HepG2 (cell line): ENCODE measurements around the gene TXNL4B. TPM values are rescaled to one million over a fixed set of nuclear protein-coding genes. Genes with fewer than 3 reads are reported as not detected.

ENCODE experiments used
- AHDC1 ChIP-seq: sonication (generic); formaldehyde crosslinking; IDR thresholded peaks from 2 replicates; pipeline ENCODE4 v1.5.1; 2020; ENCODE audit warnings: mild to moderate bottlenecking, missing genetic modification reagents, borderline replicate concordance
- ATF1 ChIP-seq: IDR thresholded peaks from 2 replicates; pipeline ENCODE4 v1.6.1; 2016; ENCODE audit warnings: mild to moderate bottlenecking, control low read depth
- BCL6 ChIP-seq: IDR thresholded peaks from 2 replicates; pipeline ENCODE4 v1.6.1; 2016; ENCODE audit warnings: missing genetic modification reagents, missing compliant biosample characterization
- FOXA1 ChIP-seq, 2 experiments: fragments of 450-650 bp in 1 of 2; sonication (generic) in 1 of 2; formaldehyde crosslinking in 1 of 2; IDR thresholded peaks; 2 replicates each; pipeline versions ENCODE4 v1.4.0 to v1.6.1; 2016 to 2020; ENCODE audit warnings: missing genetic modification reagents in 1 of 2
- GABPB1 ChIP-seq: IDR thresholded peaks from 2 replicates; pipeline ENCODE4 v1.6.1; 2016; ENCODE audit warnings: mild to moderate bottlenecking, missing genetic modification reagents, moderate library complexity, missing compliant biosample characterization
- HDAC2 ChIP-seq: sonication (generic); formaldehyde crosslinking; IDR thresholded peaks from 2 replicates; pipeline ENCODE4 v1.4.0; 2020; ENCODE audit warnings: missing genetic modification reagents
- KLF6 ChIP-seq: IDR thresholded peaks from 2 replicates; pipeline ENCODE4 v1.8.0; 2016; ENCODE audit warnings: missing biosample characterization, missing genetic modification reagents
- LCORL ChIP-seq, 2 experiments: fragments of 450-650 bp in 1 of 2; sonication (generic) in 1 of 2; formaldehyde crosslinking in 1 of 2; IDR thresholded peaks; 2 replicates each; pipeline versions ENCODE4 v1.5.0 to v1.6.1; 2017 to 2020; ENCODE audit warnings: antibody characterized with exemption in 1 of 2, missing genetic modification reagents in 1 of 2
- MED1 ChIP-seq: sonication (generic); formaldehyde crosslinking; IDR thresholded peaks from 2 replicates; pipeline ENCODE4 v1.4.0; 2020; ENCODE audit warnings: missing genetic modification reagents
- MIER2 ChIP-seq: IDR thresholded peaks from 2 replicates; pipeline ENCODE4 v1.6.1; 2016; ENCODE audit warnings: missing biosample characterization, missing genetic modification reagents
- SKI ChIP-seq: fragments of 450-650 bp; IDR thresholded peaks from one replicate; pipeline ENCODE4 v1.6.1; 2018; ENCODE audit warnings: mild to moderate bottlenecking; ENCODE audit not compliant: partially characterized antibody
- ZBED4 ChIP-seq: sonication (generic); formaldehyde crosslinking; IDR thresholded peaks from 2 replicates; pipeline ENCODE4 v1.4.0; 2020; ENCODE audit warnings: missing genetic modification reagents, borderline replicate concordance
- ZBTB10 ChIP-seq: sonication (generic); formaldehyde crosslinking; IDR thresholded peaks from 2 replicates; pipeline ENCODE4 v1.4.0; 2020; ENCODE audit warnings: missing genetic modification reagents, borderline replicate concordance
- ZMAT3 ChIP-seq: sonication (generic); formaldehyde crosslinking; conservative IDR thresholded peaks from 2 replicates; pipeline ENCODE4 v1.7.0; 2021; ENCODE audit warnings: missing genetic modification reagents
- ZNF326 ChIP-seq: sonication (generic); formaldehyde crosslinking; IDR thresholded peaks from 2 replicates; pipeline ENCODE4 v1.4.0; 2020; ENCODE audit warnings: missing genetic modification reagents, borderline replicate concordance
- ZSCAN31 ChIP-seq: sonication (generic); formaldehyde crosslinking; IDR thresholded peaks from 2 replicates; pipeline ENCODE4 v1.5.0; 2020; ENCODE audit warnings: low read depth, mild to moderate bottlenecking, missing genetic modification reagents
- polyA plus RNA-seq, 8 experiments: library from polyadenylated mRNA; depleted of rRNA in 3 of 8; stranded (reverse) in 7 of 8; unstranded in 1 of 8; fragments of >200 nt; fragmentation: Illumina TruSeq in 4 of 8; extraction: Trizol in 4 of 8; gene quantifications; 2 replicates each; pipeline versions ENCODE4 v1.2.1 to v1.2.3, GENCODE V29; 2011 to 2016; ENCODE audit warnings: low read depth in 4 of 8, missing spikeins in 1 of 8, mixed read lengths in 1 of 8; ENCODE audit not compliant: insufficient read depth in 1 of 8
- total RNA-seq, 5 experiments: library from RNA; depleted of rRNA; stranded (reverse); fragments of >200 nt; fragmentation: Illumina TruSeq; extraction: Trizol; gene quantifications; 2 replicates each; pipeline ENCODE4 v1.2.3, GENCODE V29; 2016; ENCODE audit warnings: low read depth in 1 of 5

Gene TXNL4B
- total and polyA plus RNA-seq, 2 of the 13 experiments (the other 11 are each of a cell fraction or from before 2014, with no cell fraction given), result 17.4 to 18.3 TPM

- no peak for TF ChIP-seq ZNF326 (CRISPR knock-in tag)
- peak; percentile 89 for TF ChIP-seq MED1 (CRISPR knock-in tag)
- peak; percentile 75; the same call in 1 of the 2 replicates for TF ChIP-seq AHDC1 (CRISPR knock-in tag)
- peak; percentile 30; the same call in 1 of the 2 replicates for TF ChIP-seq GABPB1
- peak; percentile 63 for TF ChIP-seq SKI
- TF ChIP-seq ZMAT3 (CRISPR knock-in tag), result peak; percentile 58
- peak; percentile 47; the same call in 1 of the 2 replicates for TF ChIP-seq ZSCAN31 (CRISPR knock-in tag)
- TF ChIP-seq ATF1 (CRISPR knock-in tag), result peak; percentile 68; the same call in 1 of the 2 replicates
- TF ChIP-seq MIER2, result 0 out of 2 replicates have a peak, but pooled peaks have one; percentile 11
- no peak for TF ChIP-seq LCORL (IDR thresholded peaks at IDR 0.05)
- peak; percentile 49; the same call in 1 of the 2 replicates for TF ChIP-seq LCORL (CRISPR knock-in tag; IDR thresholded peaks at IDR 0.05)
- peak; percentile 60 for TF ChIP-seq BCL6 (CRISPR knock-in tag)
- 0 out of 2 replicates have a peak, but pooled peaks have one; percentile 40 for TF ChIP-seq KLF6 (CRISPR knock-in tag)
- peak; percentile 76; the same call in 1 of the 2 replicates for TF ChIP-seq HDAC2 (CRISPR knock-in tag)
- peak; percentile 57; the same call in 1 of the 2 replicates for TF ChIP-seq ZBED4 (CRISPR knock-in tag)
- TF ChIP-seq FOXA1 (IDR thresholded peaks at IDR 0.05), result no peak
- peak; percentile 77 for TF ChIP-seq FOXA1 (CRISPR knock-in tag; IDR thresholded peaks at IDR 0.05)
- peak; percentile 5; the same call in 1 of the 2 replicates for TF ChIP-seq ZBTB10 (CRISPR knock-in tag)
These were observed 20.7 kb downstream of the TXNL4B start (continued) for GRCh38 chr16:72072514-72073342.
